Gastroesophageal sphincter (tissue), 4 donors: Measurements from ENCODE around the gene MED17. TPM values are rescaled to one million over a fixed set of nuclear protein-coding genes. Genes with fewer than 3 reads are reported as not detected.

Experiments used
- ATAC-seq: fragments of 150-250 bp; one replicate; pipeline ENCODE4 v1.9.1; 2016; ENCODE audit warnings: mild to moderate bottlenecking, moderate library complexity
- H3K27ac ChIP-seq, 4 donors: fragments of 200-600 bp; sonication (generic) in 3 of 4; 1 replicate in 3 of 4; 2 replicates in 1 of 4; pipeline ENCODE4 v1.5.1; 2016 to 2019
- H3K27me3 ChIP-seq: fragments of 200-600 bp; sonication (generic); one replicate; pipeline ENCODE4 v1.5.1; 2019
- H3K36me3 ChIP-seq, 2 donors: fragments of 200-600 bp; sonication (generic); one replicate each; pipeline ENCODE4 v1.5.1; 2019; ENCODE audit warnings: control low read depth in 1 of 2
- H3K4me1 ChIP-seq, 3 donors: fragments of 200-600 bp; sonication (generic); 1 replicate in 2 of 3; 2 replicates in 1 of 3; pipeline ENCODE4 v1.5.1; 2016 to 2019; ENCODE audit warnings: control low read depth in 2 of 3
- H3K4me3 ChIP-seq, 2 donors: fragments of 200-600 bp; sonication (generic); one replicate each; pipeline ENCODE4 v1.5.1; 2019; ENCODE audit warnings: mild to moderate bottlenecking in 1 of 2, moderate library complexity in 1 of 2
- H3K9me3 ChIP-seq, 3 donors: fragments of 200-600 bp; sonication (generic); one replicate each; pipeline ENCODE4 v1.5.1; 2017 to 2019; ENCODE audit warnings: control low read depth in 2 of 3
- EP300 ChIP-seq: sonication (generic); formaldehyde crosslinking; IDR thresholded peaks from one replicate; pipeline ENCODE4 v1.6.1; 2017; ENCODE audit warnings: antibody characterized with exemption, mild to moderate bottlenecking
- POLR2A ChIP-seq, 2 donors: fragments of 450-650 bp; IDR thresholded peaks; one replicate each; pipeline ENCODE4 v1.6.1; 2017; ENCODE audit warnings: antibody characterized with exemption in 2 of 2, mild to moderate bottlenecking in 2 of 2, moderate library complexity in 1 of 2
- POLR2AphosphoS5 ChIP-seq: sonication (generic); formaldehyde crosslinking; IDR thresholded peaks from one replicate; pipeline ENCODE4 v1.6.1; 2017; ENCODE audit warnings: antibody characterized with exemption
- WGBS, 2 donors: methylation state at CpG; one replicate each; pipeline ENCODE4 v1.1.5; 2018; ENCODE audit warnings: low coverage in 1 of 2; 5-methylcytosine and 5-hydroxymethylcytosine counted together
- total RNA-seq, 4 donors: library from RNA; depleted of rRNA; stranded (reverse); fragments of >200 nt; gene quantifications; one replicate each; pipeline ENCODE4 v1.1.0, GENCODE V29; 2016
- TF ChIP-seq, protein P1 (sequence below), 4 experiments: fragments of 200-600 bp in 2 of 4; fragments of 450-650 bp in 2 of 4; sonication (generic) in 1 of 4; IDR thresholded peaks; one replicate each; pipeline ENCODE4 v1.5.1; 2017 to 2019; ENCODE audit warnings: antibody characterized with exemption in 4 of 4, mild to moderate bottlenecking in 2 of 4, moderate library complexity in 2 of 4

MED17 gene
- total RNA-seq, 4 donors from 2014 or later: 27.1 to 29.7 (median 28.2) TPM

DNA sequence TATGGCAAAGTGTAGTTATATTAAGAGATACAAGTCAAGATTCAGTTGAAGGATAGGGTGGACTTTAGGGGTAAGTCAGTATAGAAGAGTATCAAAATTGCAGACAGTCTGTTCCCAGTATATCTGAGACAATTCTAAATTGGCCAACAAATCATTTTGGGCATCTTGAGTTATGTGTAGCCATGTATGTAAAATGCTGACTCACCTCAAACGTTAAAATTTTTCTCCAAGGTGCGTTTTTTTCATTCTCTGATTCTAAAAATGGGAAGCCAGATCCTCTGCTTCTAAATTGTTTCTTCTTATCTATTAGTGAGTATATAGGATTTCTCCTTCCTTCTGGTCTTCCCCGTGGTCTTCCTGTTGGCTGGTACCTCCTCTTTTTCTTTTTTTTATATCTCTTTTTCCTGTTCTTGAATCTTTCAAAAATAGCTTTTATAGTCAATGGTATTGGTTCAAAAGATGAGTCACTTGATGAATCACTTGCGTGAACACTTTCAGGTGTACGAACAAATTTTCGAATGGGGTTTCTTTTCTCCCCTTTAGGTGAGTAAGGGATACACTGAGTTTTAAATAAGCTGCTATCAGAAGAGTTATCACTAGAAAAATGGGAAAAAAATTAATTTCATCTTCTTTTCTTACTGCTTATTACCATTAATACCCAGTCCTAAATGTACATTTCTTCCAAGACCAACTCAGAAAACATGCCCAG is 46.0 kb upstream of the MED17 start:
- H3K4me3 ChIP-seq: no peak overlapping the region

DNA sequence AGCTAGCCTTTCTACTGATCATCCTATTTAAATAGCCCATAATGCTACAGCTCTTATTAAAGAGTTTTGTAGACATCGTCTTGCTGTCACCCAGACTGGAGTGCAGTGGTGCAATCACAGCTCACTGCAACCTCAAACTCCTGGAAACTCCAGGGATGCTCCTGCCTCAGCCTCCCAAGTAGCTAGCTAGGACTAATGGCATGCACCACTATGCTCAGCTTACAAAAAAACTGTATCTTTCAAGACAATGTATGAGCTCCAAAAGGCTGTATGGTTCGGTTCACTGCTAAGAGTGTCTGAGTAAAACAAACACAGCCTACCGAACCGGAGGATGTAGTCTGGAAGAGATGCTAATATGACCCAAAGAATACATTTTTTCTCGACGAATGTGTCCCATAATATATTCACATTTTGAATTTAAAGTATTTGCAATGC is 45.4 kb upstream of the MED17 start:
- ATAC-seq: no peak
- H3K27ac ChIP-seq: no peak overlapping the region
- no peaks in the 10 kb centered on the region for H3K27me3 ChIP-seq
- peaks cover 0 to 58% of the 10 kb centered on the region in 2 donors for H3K36me3 ChIP-seq
- peak overlapping the region in 1 of 2 donors; percentile 84 for H3K4me3 ChIP-seq
- TF ChIP-seq, protein P1, sequence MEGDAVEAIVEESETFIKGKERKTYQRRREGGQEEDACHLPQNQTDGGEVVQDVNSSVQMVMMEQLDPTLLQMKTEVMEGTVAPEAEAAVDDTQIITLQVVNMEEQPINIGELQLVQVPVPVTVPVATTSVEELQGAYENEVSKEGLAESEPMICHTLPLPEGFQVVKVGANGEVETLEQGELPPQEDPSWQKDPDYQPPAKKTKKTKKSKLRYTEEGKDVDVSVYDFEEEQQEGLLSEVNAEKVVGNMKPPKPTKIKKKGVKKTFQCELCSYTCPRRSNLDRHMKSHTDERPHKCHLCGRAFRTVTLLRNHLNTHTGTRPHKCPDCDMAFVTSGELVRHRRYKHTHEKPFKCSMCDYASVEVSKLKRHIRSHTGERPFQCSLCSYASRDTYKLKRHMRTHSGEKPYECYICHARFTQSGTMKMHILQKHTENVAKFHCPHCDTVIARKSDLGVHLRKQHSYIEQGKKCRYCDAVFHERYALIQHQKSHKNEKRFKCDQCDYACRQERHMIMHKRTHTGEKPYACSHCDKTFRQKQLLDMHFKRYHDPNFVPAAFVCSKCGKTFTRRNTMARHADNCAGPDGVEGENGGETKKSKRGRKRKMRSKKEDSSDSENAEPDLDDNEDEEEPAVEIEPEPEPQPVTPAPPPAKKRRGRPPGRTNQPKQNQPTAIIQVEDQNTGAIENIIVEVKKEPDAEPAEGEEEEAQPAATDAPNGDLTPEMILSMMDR (IDR thresholded peaks at IDR 0.05): no peak
- no peak for TF ChIP-seq POLR2AphosphoS5
- no peak for TF ChIP-seq EP300
- TF ChIP-seq POLR2A (IDR thresholded peaks at IDR 0.05): no peak
- H3K9me3 ChIP-seq: no peaks in the 10 kb centered on the region
- WGBS, 2 donors: 70 to 74% methylated on average over 4 to 6 of the region's 6 CpGs
- peaks cover 20 to 54% (median 22%) of the 10 kb centered on the region in 3 donors for H3K4me1 ChIP-seq

More for the DNA sequence above, 46.0 kb upstream of the MED17 start:
- no peak for ATAC-seq
- H3K36me3 ChIP-seq: peaks cover 0 to 58% of the 10 kb centered on the region in 2 donors
- H3K27ac ChIP-seq: no peak overlapping the region
- TF ChIP-seq EP300 (no peak), POLR2A (IDR thresholded peaks at IDR 0.05) (no peak), POLR2AphosphoS5 (no peak)
- TF ChIP-seq, protein P1 (IDR thresholded peaks at IDR 0.05): no peak
- H3K27me3 ChIP-seq: no peaks in the 10 kb centered on the region
- H3K9me3 ChIP-seq: no peaks in the 10 kb centered on the region
- 53 to 69% methylated on average over 5 to 6 of the region's 6 CpGs for WGBS, 2 donors
- H3K4me1 ChIP-seq: peaks cover 20 to 48% (median 22%) of the 10 kb centered on the region in 3 donors

DNA sequence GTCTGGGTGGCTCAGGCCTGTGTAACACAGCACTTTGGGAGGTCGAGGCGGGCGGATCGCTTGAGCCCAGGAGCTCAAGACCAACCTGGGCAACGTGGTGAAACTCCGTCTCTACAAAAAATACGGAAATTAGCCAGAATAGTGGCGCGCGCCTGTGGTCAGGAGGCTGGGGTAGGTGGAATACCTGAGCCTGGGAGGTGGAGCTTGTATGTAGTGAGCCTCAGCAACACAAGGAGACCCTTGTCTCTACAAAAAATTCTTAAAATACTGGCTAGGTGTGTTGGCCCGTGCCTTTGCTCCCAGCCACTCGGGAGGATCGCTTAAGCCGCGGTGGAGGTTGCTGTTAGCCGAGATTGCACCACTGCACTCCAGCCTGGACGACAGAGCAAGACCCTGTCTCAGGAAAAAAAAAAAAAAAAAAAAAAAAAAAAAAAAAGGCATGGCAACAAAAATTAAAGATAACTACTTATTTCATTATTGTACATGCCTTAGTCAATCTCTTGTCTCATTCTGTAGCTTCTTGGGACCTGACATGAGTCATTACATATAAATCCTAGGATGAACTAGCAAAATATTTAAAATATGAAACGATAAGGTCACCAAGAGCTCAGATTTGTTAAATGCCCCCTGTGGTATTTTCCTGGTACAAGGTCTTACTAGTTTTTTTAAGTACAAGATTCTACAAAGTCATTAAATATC is 43.9 kb upstream of the MED17 start:
- WGBS, 2 donors: 28 to 29% methylated on average over 11 to 17 of the region's 18 CpGs
- Histone ChIP-seq H3K4me3 (peak overlapping the region; percentile 74 to 84), H3K36me3 (peaks cover 0 to 47% of the 10 kb centered on the region in 2 donors), H3K9me3 (no peaks in the 10 kb centered on the region), H3K27me3 (no peaks in the 10 kb centered on the region), H3K27ac (peak overlapping the region in 2 of 4 donors; percentile 93 to 94), H3K4me1 (peaks cover 20 to 64% (median 22%) of the 10 kb centered on the region in 3 donors)
- no peak for ATAC-seq
- TF ChIP-seq, protein P1 (IDR thresholded peaks at IDR 0.05): no peak

DNA sequence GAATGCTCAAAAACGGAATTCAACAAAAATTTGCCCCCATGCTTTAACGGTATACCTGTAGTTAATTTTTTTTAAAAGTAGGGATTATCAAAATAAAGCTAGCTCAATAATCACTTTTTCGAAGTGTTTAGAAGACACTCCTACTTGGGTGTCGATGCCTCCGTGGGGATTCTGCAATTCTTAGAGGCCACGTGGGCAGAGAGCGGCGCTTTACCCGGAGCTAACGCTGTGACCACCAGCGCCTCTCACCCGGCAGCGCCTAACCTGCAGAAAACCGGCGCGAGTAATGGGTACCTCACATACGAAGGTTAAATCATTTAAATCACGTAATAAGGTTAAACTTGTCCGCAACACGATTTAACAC is 43.4 kb upstream of the MED17 start:
- Histone ChIP-seq H3K27me3 (no peaks in the 10 kb centered on the region), H3K27ac (peak overlapping the region; percentile 93 to 99 (median 96)), H3K36me3 (peaks cover 0 to 42% of the 10 kb centered on the region in 2 donors), H3K4me3 (peak overlapping the region; percentile 74 to 84), H3K4me1 (peaks cover 20 to 69% (median 22%) of the 10 kb centered on the region in 3 donors), H3K9me3 (no peaks in the 10 kb centered on the region)
- ATAC-seq: peak; percentile 47
- 0% methylated on average over 10 to 16 of the region's 20 CpGs for WGBS, 2 donors
- no peak for TF ChIP-seq EP300
- TF ChIP-seq, protein P1 (IDR thresholded peaks at IDR 0.05): peak in 2 of 4 experiments; percentile 1 to 7
